GM19468 (cell line): Measurements from ENCODE around the gene CYTH4.

Source experiments
- ATAC-seq: cut with Tn5 transposase; IDR thresholded peaks from one replicate; pipeline ENCODE4 v1.9.1; 2021; ENCODE audit warnings: mild to moderate bottlenecking, moderate library complexity, moderate number of reproducible peaks; ENCODE audit not compliant: unreplicated experiment; ENCODE audit errors: extremely low read depth

CYTH4 gene

DNA sequence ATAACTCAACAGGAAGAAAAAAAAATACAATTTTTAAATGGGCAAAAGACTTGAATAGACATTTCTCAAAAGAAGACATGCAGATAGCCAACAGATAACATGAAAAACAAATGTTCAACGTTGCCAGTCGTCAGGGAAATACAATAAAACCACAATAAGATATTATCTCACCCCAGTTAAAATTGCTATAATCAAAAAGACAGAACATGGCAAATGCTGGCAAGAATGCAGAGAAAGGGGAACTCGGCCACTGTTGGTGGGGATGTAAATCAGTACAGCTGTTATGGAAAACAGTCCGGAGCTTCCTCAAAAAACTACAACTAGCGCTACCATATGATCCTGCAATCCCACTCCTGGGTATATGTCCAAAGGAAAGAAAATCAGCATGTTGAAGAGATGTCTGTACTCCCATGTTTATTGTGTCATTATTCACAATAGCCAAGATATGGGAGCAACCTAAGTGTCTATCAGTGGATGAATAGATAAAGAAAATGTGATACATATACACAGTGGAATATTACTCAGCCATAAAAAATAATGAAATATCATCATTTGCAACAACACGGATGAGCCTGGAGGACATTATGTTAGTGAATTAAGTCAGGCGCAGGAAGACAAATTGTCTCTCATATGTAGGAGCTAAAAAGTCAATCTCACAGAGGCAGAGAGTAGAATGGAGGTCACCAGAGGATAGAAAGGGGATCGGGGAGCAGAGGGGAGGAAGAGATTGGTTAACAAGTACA is 12.2 kb upstream of the CYTH4 start:
- ATAC-seq, result no peak

GRCh38 chr22:37270928-37271650 is 11.2 kb upstream of the CYTH4 start:
- no peak for ATAC-seq

- ATAC-seq, result no peak
Observed at GRCh38 chr22:37273126-37273845, 9.0 kb upstream of the CYTH4 start.

DNA sequence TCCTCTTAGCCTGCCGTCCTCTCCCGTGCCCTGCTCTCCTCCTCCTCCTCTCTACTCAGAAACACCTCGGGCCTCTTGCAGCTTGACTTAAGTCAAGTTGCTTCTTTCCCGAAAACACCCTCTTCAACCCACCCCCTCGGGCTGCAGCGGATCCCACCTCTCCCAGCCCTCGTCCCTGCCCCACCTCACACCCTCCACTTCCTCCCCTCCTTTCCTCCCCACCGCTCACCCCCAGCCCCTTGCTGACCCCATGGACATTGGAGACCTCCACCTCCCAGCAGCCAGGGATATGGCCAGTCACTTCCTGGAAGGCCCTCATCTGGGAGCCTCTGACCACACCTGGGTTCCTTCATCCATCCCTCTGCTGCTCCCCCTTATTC is 8.5 kb upstream of the CYTH4 start:
- no peak for ATAC-seq

DNA sequence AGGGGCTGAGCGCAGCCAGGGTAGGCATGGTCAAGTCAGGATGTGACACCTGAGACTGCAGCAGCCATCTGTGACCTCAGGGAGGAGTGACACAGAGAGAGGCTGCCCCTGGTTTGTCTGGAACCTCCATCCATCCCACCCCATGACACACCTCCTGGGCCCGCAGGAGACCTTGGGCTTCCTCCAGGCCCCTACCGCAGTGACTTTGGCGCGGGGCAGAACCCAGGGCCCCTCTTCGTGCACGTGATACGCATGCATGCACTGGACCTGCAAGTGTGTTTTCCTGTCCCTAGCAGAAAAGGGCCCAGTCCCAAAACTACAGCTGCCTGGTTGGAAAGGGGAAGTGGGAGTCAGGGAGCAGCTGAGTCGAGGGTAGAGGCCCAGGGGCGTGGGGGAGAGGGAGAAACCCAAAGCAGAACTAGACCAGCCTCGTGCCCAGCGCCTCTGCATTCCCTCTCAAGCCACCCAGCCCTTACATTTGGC is 7.9 kb upstream of the CYTH4 start:
- no peak for ATAC-seq

DNA sequence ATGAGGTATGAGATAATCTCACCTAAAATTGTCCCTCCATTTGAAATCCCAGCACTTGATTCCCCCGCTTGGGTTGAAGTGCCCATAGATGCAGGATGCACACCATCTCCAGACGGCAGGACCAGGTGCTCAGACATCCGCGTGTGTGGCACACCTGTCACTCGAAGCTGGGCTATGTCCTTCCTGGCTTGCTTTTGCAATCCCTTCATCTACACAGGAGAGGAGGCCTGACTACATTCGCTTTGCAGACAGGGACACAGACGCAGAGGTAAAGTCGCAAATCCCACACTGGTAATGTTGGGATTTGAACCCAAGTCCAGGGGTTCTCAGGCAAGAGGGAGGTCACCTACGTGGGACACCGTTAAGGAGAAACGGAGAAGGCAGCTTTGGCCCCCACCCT is 7.2 kb upstream of the CYTH4 start:
- no peak for ATAC-seq

- ATAC-seq, result no peak
Observed at GRCh38 chr22:37275622-37276021, 6.7 kb upstream of the CYTH4 start.

DNA sequence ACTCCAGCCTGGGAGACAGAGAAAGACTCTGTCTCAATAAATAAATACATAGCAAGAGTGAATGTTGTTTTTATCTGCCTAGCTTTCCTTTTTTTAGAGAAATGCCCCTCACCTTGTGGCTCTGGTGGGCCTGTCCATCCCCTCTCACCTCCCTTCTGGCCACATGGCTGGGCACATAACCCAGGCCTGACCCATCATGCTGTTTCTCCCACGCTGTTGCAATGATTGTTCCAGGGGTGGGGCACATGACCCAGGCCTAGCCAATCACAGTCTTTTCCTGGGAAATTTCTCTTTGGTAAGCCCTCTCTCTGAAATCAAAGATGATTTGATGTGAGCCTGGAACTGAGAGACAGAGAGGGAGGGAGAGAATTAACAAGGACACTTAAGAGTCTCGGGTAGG is 5.5 kb upstream of the CYTH4 start:
- ATAC-seq, result no peak

DNA sequence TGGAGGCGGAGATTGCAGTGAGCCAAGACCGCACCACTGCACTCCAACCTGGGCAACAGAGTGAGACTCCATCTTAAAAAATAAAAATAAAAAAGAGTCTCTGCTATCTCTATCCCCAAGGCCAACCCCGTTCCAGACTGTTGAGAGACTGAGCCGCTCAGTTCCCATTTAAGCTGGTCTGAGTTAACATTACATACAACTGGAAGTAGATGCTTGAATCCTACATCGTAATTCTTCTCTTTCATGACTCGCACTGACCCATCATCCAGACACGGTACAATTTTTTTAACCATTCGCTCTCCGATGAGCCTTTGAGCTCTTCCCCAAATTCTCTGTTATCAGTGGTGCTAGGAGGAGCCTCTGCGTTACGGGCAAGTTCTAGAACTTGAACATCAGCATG is 4.9 kb upstream of the CYTH4 start:
- no peak for ATAC-seq

DNA sequence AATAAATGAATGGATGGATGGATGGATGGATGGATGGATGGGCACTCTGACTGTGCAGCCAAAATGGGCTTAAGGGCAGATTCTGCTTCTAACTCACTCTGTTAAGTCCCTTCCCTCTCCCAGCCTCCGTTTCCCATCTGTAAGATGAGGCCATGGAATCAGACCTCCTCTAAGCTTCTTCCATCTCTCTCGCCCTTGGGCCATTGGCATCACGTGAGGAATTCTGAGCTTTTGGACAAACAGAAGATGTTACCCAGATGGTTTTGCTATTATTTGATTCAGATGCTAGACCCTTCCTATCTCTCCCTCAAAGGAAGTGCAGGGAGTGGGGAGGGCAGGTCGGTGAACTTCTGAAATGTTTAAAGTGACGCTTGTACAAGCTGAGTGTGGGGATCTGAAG is 4.0 kb upstream of the CYTH4 start:
- ATAC-seq, result no peak

DNA sequence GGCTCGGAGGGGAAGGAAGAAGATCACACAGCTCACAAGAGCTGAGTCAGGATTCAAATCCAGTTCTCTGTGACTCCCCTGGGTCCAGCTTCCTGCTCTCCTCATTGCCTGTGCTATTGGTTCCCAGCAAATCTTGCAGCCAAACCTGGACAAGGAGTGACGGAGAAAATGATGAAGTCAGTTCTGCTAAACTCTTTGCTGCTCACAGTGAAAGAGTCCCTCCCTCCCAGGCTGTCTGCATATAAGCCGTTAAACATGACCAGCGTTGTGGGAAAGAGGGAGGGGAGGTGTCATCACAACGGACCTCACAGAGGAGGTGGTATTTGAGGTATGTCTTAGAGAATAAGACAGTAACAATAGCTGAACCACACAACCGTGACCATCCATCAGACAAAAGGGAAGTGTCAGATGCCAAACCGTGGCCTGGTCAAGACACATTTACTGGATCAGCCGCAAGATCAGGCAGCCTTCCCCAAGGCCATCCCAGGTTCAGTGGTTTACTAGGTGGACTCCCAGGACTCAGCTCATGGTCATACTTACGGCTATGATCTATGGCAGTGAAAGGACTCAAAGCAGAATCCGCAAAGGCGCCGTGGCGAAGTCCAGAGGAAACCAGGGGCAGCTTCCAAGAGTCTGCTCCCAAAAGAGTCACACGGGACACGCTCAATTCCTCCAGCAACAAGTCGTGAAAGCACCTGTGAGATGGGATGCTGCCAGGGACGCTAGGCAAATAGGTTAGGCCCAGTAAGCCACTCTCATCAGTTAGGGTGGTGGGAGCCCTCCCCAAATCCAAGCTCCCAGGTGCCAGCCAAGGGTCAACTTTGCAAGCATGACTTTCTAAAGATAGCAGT is 2.8 kb upstream of the CYTH4 start:
- ATAC-seq, result no peak

- ATAC-seq, result no peak
Observed at GRCh38 chr22:37280718-37281117, 1.6 kb upstream of the CYTH4 start.

DNA sequence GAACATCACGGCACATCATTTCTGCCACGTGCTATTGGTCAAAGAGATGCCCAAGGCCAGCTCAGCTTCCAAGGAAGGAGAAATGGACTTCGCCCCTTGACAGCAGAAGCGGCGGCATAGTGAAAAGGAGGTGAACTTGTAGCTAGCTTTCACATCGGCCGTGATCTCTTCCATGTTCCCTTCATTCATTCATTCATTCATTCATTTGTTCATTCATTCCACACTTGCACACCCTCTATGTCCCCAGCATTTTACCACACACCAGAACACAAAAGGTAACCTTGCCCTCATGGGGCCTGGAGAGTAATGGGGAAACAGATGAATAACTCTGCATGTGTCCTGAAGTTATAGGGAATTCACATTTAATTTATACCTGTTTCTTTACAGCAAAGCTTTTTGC is 1.1 kb upstream of the CYTH4 start:
- no peak for ATAC-seq

- ATAC-seq, result no peak
Observed at GRCh38 chr22:37281646-37282384, 493 bp upstream of the CYTH4 start.

- ATAC-seq, result no peak
Observed at GRCh38 chr22:37283393-37283937, 1.2 kb downstream of the CYTH4 start.

GRCh38 chr22:37284126-37284804 is 2.0 kb downstream of the CYTH4 start:
- no peak for ATAC-seq

GRCh38 chr22:37284805-37285355 is 2.6 kb downstream of the CYTH4 start:
- ATAC-seq, result no peak

GRCh38 chr22:37285937-37286336 is 3.6 kb downstream of the CYTH4 start:
- ATAC-seq, result no peak
